OCI-LY3 (cell line): ENCODE measurements around the gene HSDL2.

Source experiments
- CTCF ChIP-seq: fragments of 200-600, 300-600 bp; sonication (generic); IDR thresholded peaks from 2 replicates; pipeline ENCODE4 v1.5.1; 2014; ENCODE audit warnings: antibody characterized with exemption, low read length, low read depth
- EZH2phosphoT487 ChIP-seq: fragments of 200-600 bp; shearing (Covaris generic); IDR thresholded peaks from 2 replicates; pipeline ENCODE4 v1.6.1; 2018; ENCODE audit warnings: antibody characterized with exemption, mixed run types, low read depth

- no peak for TF ChIP-seq CTCF
- no peak for TF ChIP-seq EZH2phosphoT487
These were observed 57.5 kb downstream of the HSDL2 start for GRCh38 chr9:112437406-112437805.
